ENCODE data around the gene DMTF1. TPM values are rescaled to one million over a fixed set of nuclear protein-coding genes. Genes with fewer than 3 reads are reported as not detected.

Gene DMTF1
- total and polyA plus RNA-seq, 2 of the 8 experiments (the other 6 are each of a cell fraction or from before 2014, with no cell fraction given), result 86.0 to 115 TPM

DNA sequence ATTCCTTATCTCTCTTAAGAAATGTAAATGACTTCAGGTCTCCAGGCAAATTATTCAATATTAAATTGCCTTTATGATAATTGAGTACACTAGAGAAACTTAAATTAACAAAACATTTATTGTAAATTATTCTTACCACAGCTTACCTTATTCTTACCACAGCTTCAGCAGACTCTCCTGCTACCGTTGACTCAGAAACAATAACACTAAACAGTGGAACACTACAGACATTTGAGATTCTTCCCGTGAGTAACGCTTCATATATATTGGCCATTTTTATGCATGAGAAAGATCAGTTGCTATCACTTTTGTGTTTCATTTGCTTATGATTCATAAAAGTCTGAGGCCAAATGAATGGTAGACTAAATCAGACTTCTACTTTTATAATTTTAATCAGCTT, 38.5 kb downstream of the DMTF1 start (continued):
- TF ChIP-seq TBP (IDR thresholded peaks at IDR 0.05; ENCODE audit: low read depth, low read length) (no peak), ATF3 (IDR thresholded peaks at IDR 0.05; ENCODE audit: insufficient read depth, low read depth, low read length) (no peak), CHD1 (IDR thresholded peaks at IDR 0.05; ENCODE audit: low read depth, low read length) (no peak), BCL11A (IDR thresholded peaks at IDR 0.05; ENCODE audit: low read depth in 2 of 2, low read length in 2 of 2) (no peak), JUN (IDR thresholded peaks at IDR 0.05; ENCODE audit: low read depth, low read length) (no peak)
